Panc1 (cell line): ENCODE results near the gene SERTM1. TPM values are rescaled to one million over a fixed set of nuclear protein-coding genes. Genes with fewer than 3 reads are reported as not detected.

ENCODE experiments used
- ATAC-seq: fragments of 200-7000 bp; cut with Tn5 transposase; 2 replicates; pipeline ENCODE4 v1.9.1; 2020; ENCODE audit warnings: mild to moderate bottlenecking, moderate library complexity
- BruUV-seq: library from RNA; stranded (reverse); fragments of 400-500 nt; replicated peaks from 2 replicates; lab custom pipeline; 2021; lab: Mats Ljungman, UMichigan
- CTCF ChIA-PET: fragments of 300-600 bp; sonication (Branson Sonifier 250); formaldehyde crosslinking; loops from one replicate; lab custom pipeline; 2022; ENCODE audit warnings: antibody characterized with exemption; lab: Charles Lee
- POLR2A ChIA-PET: fragments of 300-600 bp; sonication (Branson Sonifier 250); formaldehyde crosslinking; loops from one replicate; lab custom pipeline; 2022; ENCODE audit warnings: antibody characterized with exemption; lab: Charles Lee
- DNase-seq: peaks from one replicate; pipeline ENCODE4 v3.0.0-alpha.2; 2010; ENCODE audit warnings: low read depth, low spot score
- H3K27ac ChIP-seq: 2 replicates; pipeline ENCODE4 v1.5.1; 2011; ENCODE audit warnings: mild to moderate bottlenecking, low read length, inconsistent platforms
- H3K27me3 ChIP-seq: fragments of 200-500 bp; sonication (Bioruptor generic); 2 replicates; pipeline ENCODE4 v1.6.0; 2014; ENCODE audit warnings: low read length, inconsistent platforms; ENCODE audit not compliant: control insufficient read depth, insufficient read depth
- H3K36me3 ChIP-seq: fragments of 200-500 bp; sonication (Bioruptor generic); 2 replicates; pipeline ENCODE4 v1.5.1; 2014; ENCODE audit warnings: inconsistent platforms, mild to moderate bottlenecking, low read length, moderate library complexity; ENCODE audit not compliant: control insufficient read depth, insufficient read depth
- H3K4me1 ChIP-seq: 2 replicates; pipeline ENCODE4 v1.5.1; 2011; ENCODE audit warnings: inconsistent platforms, mild to moderate bottlenecking, low read length, moderate library complexity; ENCODE audit not compliant: control insufficient read depth, insufficient read depth
- H3K4me3 ChIP-seq, 2 experiments: 2 replicates each; pipeline ENCODE4 v1.5.1; 2011 to 2012; ENCODE audit warnings: low read depth in 2 of 2, low read length in 2 of 2, mild to moderate bottlenecking in 2 of 2, inconsistent platforms in 1 of 2, moderate library complexity in 1 of 2
- H3K9me3 ChIP-seq: fragments of 200-500 bp; sonication (Bioruptor generic); 2 replicates; pipeline ENCODE4 v1.5.1; 2014; ENCODE audit warnings: low read depth, mild to moderate bottlenecking, inconsistent platforms, low read length, moderate library complexity; ENCODE audit not compliant: control insufficient read depth, insufficient read depth
- POLR2AphosphoS5 ChIP-seq: IDR thresholded peaks from 2 replicates; pipeline ENCODE4 v1.6.1; 2012; ENCODE audit warnings: mild to moderate bottlenecking, low read depth, low read length, moderate library complexity
- SIN3A ChIP-seq: IDR thresholded peaks from 2 replicates; pipeline ENCODE4 v1.6.1; 2012; ENCODE audit warnings: low read depth, mild to moderate bottlenecking, low read length, moderate library complexity, borderline replicate concordance; ENCODE audit not compliant: insufficient read depth
- TCF7L2 ChIP-seq: IDR thresholded peaks from 2 replicates; pipeline ENCODE4 v1.6.1; 2011; ENCODE audit warnings: mild to moderate bottlenecking, low read depth, low read length, inconsistent platforms
- in situ Hi-C: cut with HindIII; loops from 2 replicates; pipeline ENCODE4 v1.10.0; 2016; ENCODE audit warnings: low sequenced_read_pairs, low pct_unique_long_range_greater_than_20kb
- intact Hi-C: fragments of 100-400 bp; cut with micrococcal nuclease; formaldehyde crosslinking; loops from one replicate; pipeline ENCODE4 v1.10.0; 2022; ENCODE audit not compliant: unreplicated experiment
- total RNA-seq: library from RNA; stranded (reverse); gene quantifications from one replicate; pipeline ENCODE4 v1.2.1, GENCODE V29; 2021; ENCODE audit not compliant: unreplicated experiment
- TF ChIP-seq, protein P1 (sequence below), 2 experiments: IDR thresholded peaks; 2 replicates each; pipeline ENCODE4 v1.6.1; 2011 to 2012; ENCODE audit warnings: low read depth in 2 of 2, control low read depth in 1 of 2, low read length in 1 of 2, mild to moderate bottlenecking in 1 of 2, moderate library complexity in 1 of 2; ENCODE audit not compliant: insufficient read depth in 1 of 2
- TF ChIP-seq, protein P2 (sequence below): fragments of 450-650 bp; IDR thresholded peaks from 2 replicates; pipeline ENCODE4 v1.5.1; 2017; ENCODE audit warnings: mild to moderate bottlenecking

The SERTM1 gene
- total RNA-seq, 1 experiment from 2014 or later = not detected

DNA sequence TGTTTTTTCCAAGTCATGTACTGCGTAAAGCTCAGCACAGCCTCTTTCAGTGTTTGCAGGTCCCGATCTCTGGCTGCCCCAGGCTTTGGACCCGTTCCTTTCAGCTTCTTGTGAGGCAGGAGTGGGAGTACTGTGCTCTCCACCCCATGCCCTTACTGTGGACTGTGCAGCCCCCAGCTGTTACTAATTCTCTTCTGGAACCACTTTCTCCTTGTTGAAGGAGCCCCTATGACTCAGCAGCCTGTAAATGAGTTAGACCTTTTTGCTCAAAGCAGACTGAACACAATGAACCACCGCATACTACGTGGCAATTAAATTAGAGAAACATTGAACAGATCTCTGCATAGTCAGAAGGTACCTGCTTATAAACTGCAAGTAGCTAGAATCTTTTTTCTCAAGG lies 39.0 kb downstream of the SERTM1 start:
- Histone ChIP-seq H3K27ac (no peak overlapping the region), H3K9me3 (no peaks in the 10 kb centered on the region), H3K4me3 (no peak overlapping the region), H3K27me3 (no peaks in the 10 kb centered on the region), H3K36me3 (no peaks in the 10 kb centered on the region), H3K4me1 (no peaks in the 10 kb centered on the region)
- ChIA-PET POLR2A (no interaction called here), CTCF (no interaction called here)
- in situ Hi-C loops (no loop called here), intact Hi-C loops (no loop called here)
- DNase-seq = no peak
- no peak for ATAC-seq
- no peak for TF ChIP-seq SIN3A
- TF ChIP-seq, protein P1, sequence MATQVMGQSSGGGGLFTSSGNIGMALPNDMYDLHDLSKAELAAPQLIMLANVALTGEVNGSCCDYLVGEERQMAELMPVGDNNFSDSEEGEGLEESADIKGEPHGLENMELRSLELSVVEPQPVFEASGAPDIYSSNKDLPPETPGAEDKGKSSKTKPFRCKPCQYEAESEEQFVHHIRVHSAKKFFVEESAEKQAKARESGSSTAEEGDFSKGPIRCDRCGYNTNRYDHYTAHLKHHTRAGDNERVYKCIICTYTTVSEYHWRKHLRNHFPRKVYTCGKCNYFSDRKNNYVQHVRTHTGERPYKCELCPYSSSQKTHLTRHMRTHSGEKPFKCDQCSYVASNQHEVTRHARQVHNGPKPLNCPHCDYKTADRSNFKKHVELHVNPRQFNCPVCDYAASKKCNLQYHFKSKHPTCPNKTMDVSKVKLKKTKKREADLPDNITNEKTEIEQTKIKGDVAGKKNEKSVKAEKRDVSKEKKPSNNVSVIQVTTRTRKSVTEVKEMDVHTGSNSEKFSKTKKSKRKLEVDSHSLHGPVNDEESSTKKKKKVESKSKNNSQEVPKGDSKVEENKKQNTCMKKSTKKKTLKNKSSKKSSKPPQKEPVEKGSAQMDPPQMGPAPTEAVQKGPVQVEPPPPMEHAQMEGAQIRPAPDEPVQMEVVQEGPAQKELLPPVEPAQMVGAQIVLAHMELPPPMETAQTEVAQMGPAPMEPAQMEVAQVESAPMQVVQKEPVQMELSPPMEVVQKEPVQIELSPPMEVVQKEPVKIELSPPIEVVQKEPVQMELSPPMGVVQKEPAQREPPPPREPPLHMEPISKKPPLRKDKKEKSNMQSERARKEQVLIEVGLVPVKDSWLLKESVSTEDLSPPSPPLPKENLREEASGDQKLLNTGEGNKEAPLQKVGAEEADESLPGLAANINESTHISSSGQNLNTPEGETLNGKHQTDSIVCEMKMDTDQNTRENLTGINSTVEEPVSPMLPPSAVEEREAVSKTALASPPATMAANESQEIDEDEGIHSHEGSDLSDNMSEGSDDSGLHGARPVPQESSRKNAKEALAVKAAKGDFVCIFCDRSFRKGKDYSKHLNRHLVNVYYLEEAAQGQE (IDR thresholded peaks at IDR 0.05; ENCODE audit: insufficient read depth in 1 of 2, low read depth in 2 of 2, low read length in 1 of 2) = no peak
- TF ChIP-seq, protein P2, sequence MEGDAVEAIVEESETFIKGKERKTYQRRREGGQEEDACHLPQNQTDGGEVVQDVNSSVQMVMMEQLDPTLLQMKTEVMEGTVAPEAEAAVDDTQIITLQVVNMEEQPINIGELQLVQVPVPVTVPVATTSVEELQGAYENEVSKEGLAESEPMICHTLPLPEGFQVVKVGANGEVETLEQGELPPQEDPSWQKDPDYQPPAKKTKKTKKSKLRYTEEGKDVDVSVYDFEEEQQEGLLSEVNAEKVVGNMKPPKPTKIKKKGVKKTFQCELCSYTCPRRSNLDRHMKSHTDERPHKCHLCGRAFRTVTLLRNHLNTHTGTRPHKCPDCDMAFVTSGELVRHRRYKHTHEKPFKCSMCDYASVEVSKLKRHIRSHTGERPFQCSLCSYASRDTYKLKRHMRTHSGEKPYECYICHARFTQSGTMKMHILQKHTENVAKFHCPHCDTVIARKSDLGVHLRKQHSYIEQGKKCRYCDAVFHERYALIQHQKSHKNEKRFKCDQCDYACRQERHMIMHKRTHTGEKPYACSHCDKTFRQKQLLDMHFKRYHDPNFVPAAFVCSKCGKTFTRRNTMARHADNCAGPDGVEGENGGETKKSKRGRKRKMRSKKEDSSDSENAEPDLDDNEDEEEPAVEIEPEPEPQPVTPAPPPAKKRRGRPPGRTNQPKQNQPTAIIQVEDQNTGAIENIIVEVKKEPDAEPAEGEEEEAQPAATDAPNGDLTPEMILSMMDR = no peak
- TF ChIP-seq POLR2AphosphoS5 = no peak
- no peak for TF ChIP-seq TCF7L2
- BruUV-seq = no TSS peak

DNA sequence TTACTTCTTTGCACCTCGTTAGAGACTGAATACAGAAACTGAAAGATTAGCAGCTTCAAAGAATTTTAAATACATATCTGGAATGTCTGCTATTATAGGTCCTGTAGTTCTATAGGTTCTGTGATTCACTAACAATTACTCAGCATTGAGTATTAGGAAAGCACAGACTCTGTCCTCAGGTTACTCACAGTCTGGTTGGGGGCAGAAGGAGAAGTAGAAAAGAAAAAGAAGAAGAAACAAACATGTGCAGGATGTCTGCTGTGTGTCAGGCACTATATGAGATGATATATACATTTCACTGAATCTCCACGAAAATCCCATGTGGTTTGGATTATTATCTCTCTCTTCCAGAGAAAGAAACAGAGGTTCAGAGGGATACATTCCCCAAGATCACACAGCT lies 40.1 kb downstream of the SERTM1 start:
- intact Hi-C loops (no loop called here), in situ Hi-C loops (no loop called here)
- DNase-seq (no peak), ATAC-seq (no peak)
- TF ChIP-seq, protein P1 (IDR thresholded peaks at IDR 0.05; ENCODE audit: insufficient read depth in 1 of 2, low read depth in 2 of 2, low read length in 1 of 2) = no peak
- TF ChIP-seq POLR2AphosphoS5 (no peak), SIN3A (no peak), TCF7L2 (no peak)
- TF ChIP-seq, protein P2 = no peak
- POLR2A ChIA-PET = no interaction called here
- Histone ChIP-seq H3K4me1 (no peaks in the 10 kb centered on the region), H3K36me3 (no peaks in the 10 kb centered on the region), H3K27me3 (no peaks in the 10 kb centered on the region), H3K4me3 (no peak overlapping the region), H3K27ac (no peak overlapping the region), H3K9me3 (no peaks in the 10 kb centered on the region)
- BruUV-seq = no TSS peak
- CTCF ChIA-PET = interaction anchor here (0.6 kb wide), 1 partner anchor 23 kb away, joined by 7 read pairs; no protein-coding TSS in a partner anchor
